ENCODE results near the gene PLXNA4.

GRCh38 chr7:132087421-132087820 is 488.8 kb downstream of the PLXNA4 start:
- TF ChIP-seq, protein P1, sequence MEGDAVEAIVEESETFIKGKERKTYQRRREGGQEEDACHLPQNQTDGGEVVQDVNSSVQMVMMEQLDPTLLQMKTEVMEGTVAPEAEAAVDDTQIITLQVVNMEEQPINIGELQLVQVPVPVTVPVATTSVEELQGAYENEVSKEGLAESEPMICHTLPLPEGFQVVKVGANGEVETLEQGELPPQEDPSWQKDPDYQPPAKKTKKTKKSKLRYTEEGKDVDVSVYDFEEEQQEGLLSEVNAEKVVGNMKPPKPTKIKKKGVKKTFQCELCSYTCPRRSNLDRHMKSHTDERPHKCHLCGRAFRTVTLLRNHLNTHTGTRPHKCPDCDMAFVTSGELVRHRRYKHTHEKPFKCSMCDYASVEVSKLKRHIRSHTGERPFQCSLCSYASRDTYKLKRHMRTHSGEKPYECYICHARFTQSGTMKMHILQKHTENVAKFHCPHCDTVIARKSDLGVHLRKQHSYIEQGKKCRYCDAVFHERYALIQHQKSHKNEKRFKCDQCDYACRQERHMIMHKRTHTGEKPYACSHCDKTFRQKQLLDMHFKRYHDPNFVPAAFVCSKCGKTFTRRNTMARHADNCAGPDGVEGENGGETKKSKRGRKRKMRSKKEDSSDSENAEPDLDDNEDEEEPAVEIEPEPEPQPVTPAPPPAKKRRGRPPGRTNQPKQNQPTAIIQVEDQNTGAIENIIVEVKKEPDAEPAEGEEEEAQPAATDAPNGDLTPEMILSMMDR (conservative IDR thresholded peaks at IDR 0.05; ENCODE audit: low read depth in 2 of 2), result no peak
- TF ChIP-seq EZH2 (IDR thresholded peaks at IDR 0.05; ENCODE audit: low read depth, unreplicated experiment), result no peak

All from GM23338 (cell line).